GM18867 (cell line): ENCODE measurements around the gene SLAMF6.

ENCODE experiments used
- ATAC-seq: cut with Tn5 transposase; IDR thresholded peaks from one replicate; pipeline ENCODE4 v1.9.1; 2021; ENCODE audit warnings: mild to moderate bottlenecking, moderate library complexity; ENCODE audit not compliant: unreplicated experiment

SLAMF6 gene

GRCh38 chr1:160474392-160475242 lies 48.4 kb downstream of the SLAMF6 start:
- ATAC-seq: peak; percentile 44

- ATAC-seq: no peak
Observed at GRCh38 chr1:160472112-160472511, 50.9 kb downstream of the SLAMF6 start.

GRCh38 chr1:160471253-160471652 lies 51.8 kb downstream of the SLAMF6 start:
- no peak for ATAC-seq

- no peak for ATAC-seq
Observed at GRCh38 chr1:160467576-160467975, 55.5 kb downstream of the SLAMF6 start.

- no peak for ATAC-seq
Observed at GRCh38 chr1:160466961-160467360, 56.1 kb downstream of the SLAMF6 start.

GRCh38 chr1:160465123-160465522 lies 57.9 kb downstream of the SLAMF6 start:
- ATAC-seq: no peak

GRCh38 chr1:160460683-160461287 lies 62.3 kb downstream of the SLAMF6 start:
- no peak for ATAC-seq

GRCh38 chr1:160460214-160460642 lies 62.8 kb downstream of the SLAMF6 start:
- no peak for ATAC-seq

- no peak for ATAC-seq
Observed at GRCh38 chr1:160459687-160460086, 63.4 kb downstream of the SLAMF6 start.

GRCh38 chr1:160459056-160459455 lies 64.0 kb downstream of the SLAMF6 start:
- no peak for ATAC-seq

GRCh38 chr1:160455153-160455517 lies 67.9 kb downstream of the SLAMF6 start:
- no peak for ATAC-seq

GRCh38 chr1:160454371-160455152 lies 68.5 kb downstream of the SLAMF6 start:
- no peak for ATAC-seq

GRCh38 chr1:160453443-160453842 lies 69.6 kb downstream of the SLAMF6 start:
- ATAC-seq: peak; percentile 64

GRCh38 chr1:160451859-160452232 lies 71.2 kb downstream of the SLAMF6 start:
- ATAC-seq: peak; percentile 42

GRCh38 chr1:160451119-160451858 lies 71.8 kb downstream of the SLAMF6 start:
- ATAC-seq: peak; percentile 58

GRCh38 chr1:160449494-160449893 lies 73.6 kb downstream of the SLAMF6 start:
- no peak for ATAC-seq

- no peak for ATAC-seq
Observed at GRCh38 chr1:160446945-160447600, 76.0 kb downstream of the SLAMF6 start.

GRCh38 chr1:160439718-160440117 lies 83.3 kb downstream of the SLAMF6 start:
- ATAC-seq: no peak

GRCh38 chr1:160438935-160439334 lies 84.1 kb downstream of the SLAMF6 start:
- ATAC-seq: no peak

- ATAC-seq: no peak
Observed at GRCh38 chr1:160438317-160438918, 84.6 kb downstream of the SLAMF6 start.
